PC-3 (cell line): ENCODE results near the gene FOSL1. TPM values are rescaled to one million over a fixed set of nuclear protein-coding genes. Genes with fewer than 3 reads are reported as not detected.

Experiments
- ATAC-seq: fragments of 200-7000 bp; cut with Tn5 transposase; 2 replicates; pipeline ENCODE4 v1.9.1; 2020; ENCODE audit warnings: mild to moderate bottlenecking, moderate library complexity
- BruUV-seq: library from RNA; stranded (reverse); fragments of 400-500 nt; replicated peaks from 2 replicates; lab custom pipeline; 2021; lab: Mats Ljungman, UMichigan
- CTCF ChIA-PET: fragments of 300-600 bp; sonication (Branson Sonifier 250); formaldehyde crosslinking; loops from one replicate; lab custom pipeline; 2022; ENCODE audit warnings: antibody characterized with exemption; lab: Charles Lee
- POLR2A ChIA-PET: fragments of 300-600 bp; sonication (Branson Sonifier 250); formaldehyde crosslinking; loops from one replicate; lab custom pipeline; 2022; ENCODE audit warnings: antibody characterized with exemption; ENCODE audit not compliant: unreplicated experiment; lab: Charles Lee
- DNase-seq: peaks from one replicate; pipeline ENCODE4 v3.0.0-alpha.2; 2015
- H2AFZ ChIP-seq: fragments of 300-600 bp; sonication (generic); 2 replicates; pipeline ENCODE4 v1.6.0; 2016; ENCODE audit warnings: antibody characterized with exemption, low read length
- H3F3A ChIP-seq: fragments of 300-600 bp; sonication (generic); one replicate; pipeline ENCODE4 v1.6.0; 2017; ENCODE audit warnings: antibody characterized with exemption, low read length, control low read depth, mild to moderate bottlenecking; ENCODE audit not compliant: unreplicated experiment
- H3K27ac ChIP-seq: fragments of 300-600 bp; sonication (generic); 2 replicates; pipeline ENCODE4 v1.5.1; 2016; ENCODE audit warnings: mild to moderate bottlenecking, low read length
- H3K27me3 ChIP-seq: fragments of 300-600 bp; sonication (generic); 2 replicates; pipeline ENCODE4 v1.6.1; 2016; ENCODE audit warnings: low read length, mixed read lengths
- H3K36me3 ChIP-seq: fragments of 300-600 bp; sonication (generic); 2 replicates; pipeline ENCODE4 v1.6.1; 2016; ENCODE audit warnings: low read depth, mixed run types, low read length, mixed read lengths
- H3K4me1 ChIP-seq: fragments of 300-600 bp; sonication (generic); 2 replicates; pipeline ENCODE4 v1.5.1; 2016; ENCODE audit warnings: low read length; ENCODE audit not compliant: insufficient read depth
- H3K4me2 ChIP-seq: fragments of 300-600 bp; sonication (generic); 2 replicates; pipeline ENCODE4 v1.6.0; 2016; ENCODE audit warnings: low read length
- H3K4me3 ChIP-seq: fragments of 300-600 bp; sonication (generic); 2 replicates; pipeline ENCODE4 v1.5.1; 2016; ENCODE audit warnings: mild to moderate bottlenecking, low read length, mixed read lengths
- H3K79me2 ChIP-seq: fragments of 300-600 bp; sonication (generic); 2 replicates; pipeline ENCODE4 v1.6.1; 2017; ENCODE audit warnings: low read length, mixed read lengths
- H3K9ac ChIP-seq: fragments of 300-600 bp; sonication (generic); 2 replicates; pipeline ENCODE4 v1.6.0; 2016; ENCODE audit warnings: mild to moderate bottlenecking, low read length
- H3K9me2 ChIP-seq: fragments of 300-600 bp; sonication (generic); replicated peaks from 2 replicates; pipeline ENCODE4 v1.6.1; 2016; ENCODE audit warnings: mixed run types, low read length, mixed read lengths
- H3K9me3 ChIP-seq: fragments of 300-600 bp; sonication (generic); 2 replicates; pipeline ENCODE4 v1.6.1; 2016; ENCODE audit warnings: low read length, mixed read lengths
- H4K20me1 ChIP-seq: fragments of 300-600 bp; sonication (generic); 2 replicates; pipeline ENCODE4 v1.6.1; 2016; ENCODE audit warnings: low read length, mixed read lengths
- EZH2 ChIP-seq: fragments of 300-600 bp; sonication (generic); IDR thresholded peaks from one replicate; pipeline ENCODE4 v1.6.1; 2017; ENCODE audit warnings: antibody characterized with exemption, mild to moderate bottlenecking, low read length; ENCODE audit not compliant: unreplicated experiment
- EZH2phosphoT487 ChIP-seq: fragments of 300-600 bp; sonication (generic); IDR thresholded peaks from 2 replicates; pipeline ENCODE4 v1.6.1; 2018; ENCODE audit warnings: mild to moderate bottlenecking, antibody characterized with exemption, low read length, borderline replicate concordance
- intact Hi-C: fragments of 100-400 bp; cut with micrococcal nuclease; formaldehyde crosslinking; loops from 2 replicates; pipeline ENCODE4 v1.9.0; 2023
- total RNA-seq: library from RNA; depleted of rRNA; stranded (reverse); fragments of >200 nt; gene quantifications from 2 replicates; pipeline ENCODE4 v1.2.3, GENCODE V29; 2014
- TF ChIP-seq, protein P1 (sequence below): fragments of 300-600 bp; sonication (generic); conservative IDR thresholded peaks from 2 replicates; pipeline ENCODE4 v1.5.1; 2017; ENCODE audit warnings: antibody characterized with exemption, low read depth, mild to moderate bottlenecking, low read length

FOSL1 gene
- total RNA-seq, 1 experiment from 2014 or later = 656 TPM

DNA sequence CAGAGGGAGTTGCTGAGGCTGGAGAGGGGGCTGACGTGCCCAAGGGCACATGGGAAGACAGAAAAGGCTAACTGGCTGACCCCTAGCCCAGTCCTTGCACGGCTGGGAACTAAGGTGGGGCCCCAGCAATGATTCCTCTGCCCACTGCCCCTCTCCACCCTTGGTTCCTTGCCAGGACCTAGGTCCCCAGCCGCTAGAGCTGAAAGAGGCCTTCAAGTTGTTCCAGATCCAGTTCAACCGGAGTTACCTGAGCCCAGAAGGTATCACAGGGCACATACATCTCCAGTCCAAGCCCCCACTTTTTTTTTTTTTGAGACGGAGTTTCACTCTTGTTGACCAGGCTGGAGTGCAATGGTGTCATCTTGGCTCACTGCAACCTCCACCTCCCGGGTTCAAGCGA lies 20.2 kb downstream of the FOSL1 start:
- POLR2A ChIA-PET = no interaction called here
- no peak overlapping the region for H3K4me3 ChIP-seq
- H3F3A ChIP-seq = no peaks in the 10 kb centered on the region
- DNase-seq (no peak), ATAC-seq (no peak)
- CTCF ChIA-PET = no interaction called here
- H3K9me2 ChIP-seq = no peaks in the 10 kb centered on the region
- no peak overlapping the region for H3K4me2 ChIP-seq
- TF ChIP-seq EZH2phosphoT487 = no peak
- no peak for TF ChIP-seq EZH2
- TF ChIP-seq, protein P1, sequence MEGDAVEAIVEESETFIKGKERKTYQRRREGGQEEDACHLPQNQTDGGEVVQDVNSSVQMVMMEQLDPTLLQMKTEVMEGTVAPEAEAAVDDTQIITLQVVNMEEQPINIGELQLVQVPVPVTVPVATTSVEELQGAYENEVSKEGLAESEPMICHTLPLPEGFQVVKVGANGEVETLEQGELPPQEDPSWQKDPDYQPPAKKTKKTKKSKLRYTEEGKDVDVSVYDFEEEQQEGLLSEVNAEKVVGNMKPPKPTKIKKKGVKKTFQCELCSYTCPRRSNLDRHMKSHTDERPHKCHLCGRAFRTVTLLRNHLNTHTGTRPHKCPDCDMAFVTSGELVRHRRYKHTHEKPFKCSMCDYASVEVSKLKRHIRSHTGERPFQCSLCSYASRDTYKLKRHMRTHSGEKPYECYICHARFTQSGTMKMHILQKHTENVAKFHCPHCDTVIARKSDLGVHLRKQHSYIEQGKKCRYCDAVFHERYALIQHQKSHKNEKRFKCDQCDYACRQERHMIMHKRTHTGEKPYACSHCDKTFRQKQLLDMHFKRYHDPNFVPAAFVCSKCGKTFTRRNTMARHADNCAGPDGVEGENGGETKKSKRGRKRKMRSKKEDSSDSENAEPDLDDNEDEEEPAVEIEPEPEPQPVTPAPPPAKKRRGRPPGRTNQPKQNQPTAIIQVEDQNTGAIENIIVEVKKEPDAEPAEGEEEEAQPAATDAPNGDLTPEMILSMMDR = no peak
- BruUV-seq = no TSS peak
- no peaks in the 10 kb centered on the region for H3K9me3 ChIP-seq
- peaks cover 8% of the 10 kb centered on the region; the same call in 1 of the 2 replicates for H3K79me2 ChIP-seq
- no peaks in the 10 kb centered on the region for H3K4me1 ChIP-seq
- peaks cover 25% of the 10 kb centered on the region; the same call in 1 of the 2 replicates for H3K36me3 ChIP-seq
- no peak overlapping the region for H3K9ac ChIP-seq
- no peaks in the 10 kb centered on the region for H3K27me3 ChIP-seq
- intact Hi-C loops = no loop called here
- H3K27ac ChIP-seq = no peak overlapping the region
- no peak overlapping the region for H2AFZ ChIP-seq
- H4K20me1 ChIP-seq = no peaks in the 10 kb centered on the region

DNA sequence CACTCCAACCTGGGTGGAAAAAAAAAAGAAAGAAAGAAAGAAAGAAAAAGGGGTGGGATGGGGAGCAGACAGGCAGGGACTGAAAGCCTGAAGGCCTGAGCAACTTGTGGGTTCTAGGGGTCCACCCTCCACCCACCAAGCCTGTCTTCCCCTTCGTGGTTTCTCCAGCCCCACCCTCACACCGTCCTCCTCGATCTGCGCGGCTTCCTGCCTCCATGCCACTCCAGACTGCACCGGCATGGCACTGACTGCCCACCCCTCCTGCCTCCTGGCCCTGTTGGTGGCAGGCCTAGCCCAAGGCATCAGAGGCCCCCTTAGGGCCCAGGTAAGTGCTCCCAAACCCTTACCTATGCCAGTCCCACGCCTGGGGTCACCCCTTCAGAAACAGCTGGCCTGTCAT lies 20.6 kb downstream of the FOSL1 start, which contains the start of gene CTSW:
Gene CTSW (plus strand): TSS at position 221 of the 400 bp plus-strand sequence. CDS start 18 bp downstream, at position 239.
- H3K9ac ChIP-seq = no peak within 1 kb of the TSS
- POLR2A ChIA-PET = no interaction called here
- no peak within 1 kb of the TSS for H2AFZ ChIP-seq

More for the DNA sequence above, 20.6 kb downstream of the FOSL1 start, which contains the start of gene CTSW:
- BruUV-seq = no TSS peak
- no peak within 1 kb of the TSS for H3K4me3 ChIP-seq
- no peaks in the 10 kb centered on the region for H4K20me1 ChIP-seq
- no peak within 1 kb of the TSS for H3K4me2 ChIP-seq
- no peak within 1 kb of the TSS for H3K27ac ChIP-seq
- no peaks in the 10 kb centered on the region for H3K9me2 ChIP-seq
- no peaks in the 10 kb centered on the region for H3F3A ChIP-seq
- H3K27me3 ChIP-seq = no peaks in the 10 kb centered on the region
- TF ChIP-seq, protein P1 = no peak
- TF ChIP-seq EZH2phosphoT487 (no peak), EZH2 (no peak)
- DNase-seq (no peak), ATAC-seq (no peak)
- H3K9me3 ChIP-seq = no peaks in the 10 kb centered on the region
- H3K79me2 ChIP-seq = peaks cover 8% of the 10 kb centered on the region; the same call in 1 of the 2 replicates
- intact Hi-C loops = no loop called here
- H3K4me1 ChIP-seq = no peaks in the 10 kb centered on the region
- peaks cover 23% of the 10 kb centered on the region; the same call in 1 of the 2 replicates for H3K36me3 ChIP-seq
- CTCF ChIA-PET = no interaction called here
